ENCODE data around the gene ATP2A1. TPM values are rescaled to one million over a fixed set of nuclear protein-coding genes. Genes with fewer than 3 reads are reported as not detected.

The ATP2A1 gene
- polyA plus RNA-seq, 1 donor (not counting 4 experiments of a cell fraction or from before 2014, with no cell fraction given), result 0.12 TPM

GRCh38 chr16:28946681-28947080 is 68.4 kb downstream of the ATP2A1 start:
- H3K4me1 ChIP-seq (ENCODE audit: control insufficient read depth, extremely low read depth, insufficient read depth, low read length), result peaks cover 10% of the 10 kb centered on the region
- dilution Hi-C loops (cut with MboI; ENCODE audit: extremely low pct_ligation_motif_present, low sequenced_read_pairs), result no loop called here
- H3K27ac ChIP-seq (ENCODE audit: control insufficient read depth, insufficient read depth, low read length), result no peak overlapping the region
- TF ChIP-seq CTCF (optimal IDR thresholded peaks at IDR 0.05 in 1 of 3, IDR thresholded peaks at IDR 0.05 in 1 of 3, conservative IDR thresholded peaks at IDR 0.05 in 1 of 3; ENCODE audit: extremely low read depth in 1 of 3, insufficient read depth in 2 of 3, low read length in 3 of 3) (no peak), EZH2 (IDR thresholded peaks at IDR 0.05; ENCODE audit: low read length) (no peak)
- FAIRE-seq, result no peak
- H3K4me2 ChIP-seq (ENCODE audit: control insufficient read depth, extremely low read depth, insufficient read depth, low read depth, low read length), result no peak overlapping the region
- H4K20me1 ChIP-seq (ENCODE audit: control insufficient read depth, extremely low read depth, insufficient read depth, low read length), result no peaks in the 10 kb centered on the region
- H2AFZ ChIP-seq (ENCODE audit: control insufficient read depth, low read length), result no peak overlapping the region
- H3K4me3 ChIP-seq (ENCODE audit: control insufficient read depth in 2 of 3, extremely low read depth in 1 of 3, insufficient read depth in 2 of 3, low read depth in 1 of 3, low read length in 3 of 3), result no peak overlapping the region
- peaks cover 5% of the 10 kb centered on the region for H3K79me2 ChIP-seq (ENCODE audit: control insufficient read depth, insufficient read depth, low read length)
- H3K36me3 ChIP-seq (ENCODE audit: control insufficient read depth in 2 of 2, extremely low read depth in 1 of 2, insufficient read depth in 2 of 2, low read length in 2 of 2), result no peaks in the 10 kb centered on the region
- no peak for DNase-seq (ENCODE audit: low read depth, low spot score)
- H3K27me3 ChIP-seq (ENCODE audit: control insufficient read depth, extremely low read depth, insufficient read depth, low read length), result no peaks in the 10 kb centered on the region
- no peaks in the 10 kb centered on the region for H3K9me3 ChIP-seq (ENCODE audit: control insufficient read depth, low read depth, low read length)
- no peak overlapping the region for H3K9ac ChIP-seq (ENCODE audit: control insufficient read depth, extremely low read depth, insufficient read depth, low read length)
- no peaks in the 10 kb centered on the region for H3K9me1 ChIP-seq (ENCODE audit: control insufficient read depth, extremely low read depth, insufficient read depth, low read length)

GRCh38 chr16:28950648-28951409 is 72.5 kb downstream of the ATP2A1 start, which contains the start of gene NFATC2IP:
Gene NFATC2IP (plus strand): TSS chr16:28950937. CDS start chr16:28951012, 75 bp downstream.
- Histone ChIP-seq H3K9me3 (ENCODE audit: control insufficient read depth, low read depth, low read length) (no peaks in the 10 kb centered on the region), H3K36me3 (ENCODE audit: control insufficient read depth in 2 of 2, extremely low read depth in 1 of 2, insufficient read depth in 2 of 2, low read length in 2 of 2) (peaks cover 14 to 16% of the 10 kb centered on the region in 2 experiments), H3K27ac (ENCODE audit: control insufficient read depth, insufficient read depth, low read length) (peak within 1 kb of the TSS; percentile 70), H3K4me2 (ENCODE audit: control insufficient read depth, extremely low read depth, insufficient read depth, low read depth, low read length) (peak within 1 kb of the TSS; percentile 95), H3K27me3 (ENCODE audit: control insufficient read depth, extremely low read depth, insufficient read depth, low read length) (no peaks in the 10 kb centered on the region), H3K9ac (ENCODE audit: control insufficient read depth, extremely low read depth, insufficient read depth, low read length) (peak within 1 kb of the TSS; percentile 86), H3K79me2 (ENCODE audit: control insufficient read depth, insufficient read depth, low read length) (peaks cover 26% of the 10 kb centered on the region), H3K9me1 (ENCODE audit: control insufficient read depth, extremely low read depth, insufficient read depth, low read length) (no peaks in the 10 kb centered on the region), H2AFZ (ENCODE audit: control insufficient read depth, low read length) (peak within 1 kb of the TSS; percentile 74), H3K4me1 (ENCODE audit: control insufficient read depth, extremely low read depth, insufficient read depth, low read length) (peaks cover 10% of the 10 kb centered on the region), H4K20me1 (ENCODE audit: control insufficient read depth, extremely low read depth, insufficient read depth, low read length) (no peaks in the 10 kb centered on the region), H3K4me3 (ENCODE audit: control insufficient read depth in 2 of 3, extremely low read depth in 1 of 3, insufficient read depth in 2 of 3, low read depth in 1 of 3, low read length in 3 of 3) (peak within 1 kb of the TSS; percentile 86 to 91 (median 91))
- peak; percentile 60 for FAIRE-seq
- dilution Hi-C loops (cut with MboI; ENCODE audit: extremely low pct_ligation_motif_present, low sequenced_read_pairs), result no loop called here
- peak; percentile 98 for DNase-seq (ENCODE audit: low read depth, low spot score)
- TF ChIP-seq EZH2 (IDR thresholded peaks at IDR 0.05; ENCODE audit: low read length) (no peak), CTCF (optimal IDR thresholded peaks at IDR 0.05 in 1 of 3, IDR thresholded peaks at IDR 0.05 in 1 of 3, conservative IDR thresholded peaks at IDR 0.05 in 1 of 3; ENCODE audit: extremely low read depth in 1 of 3, insufficient read depth in 2 of 3, low read length in 3 of 3) (no peak)
